ENCODE results near the gene GALNT9.

GALNT9 gene

GRCh38 chr12:132343294-132344004, 14.1 kb upstream of the GALNT9 start:
- Histone ChIP-seq H3K36me3 (ENCODE audit: control insufficient read depth in 1 of 2, insufficient read depth in 2 of 2, low read length in 2 of 2) (no peaks in the 10 kb centered on the region), H3K4me1 (ENCODE audit: control insufficient read depth in 1 of 2, insufficient read depth in 2 of 2, low read length in 2 of 2) (peaks cover 0 to 6% of the 10 kb centered on the region in 2 donors), H3K9me3 (ENCODE audit: control insufficient read depth in 1 of 2, low read length in 2 of 2) (peaks cover 0 to 4% of the 10 kb centered on the region in 2 donors), H3K27me3 (ENCODE audit: control insufficient read depth in 1 of 2, insufficient read depth in 2 of 2, low read length in 2 of 2) (peaks cover 0 to 4% of the 10 kb centered on the region in 2 donors), H3K9ac (ENCODE audit: low read depth in 1 of 2, low read length in 2 of 2) (no peak overlapping the region), H3K27ac (ENCODE audit: low read depth, low read length) (no peak overlapping the region), H3K4me3 (ENCODE audit: low read depth in 1 of 2, low read length in 2 of 2) (no peak overlapping the region)

DNA sequence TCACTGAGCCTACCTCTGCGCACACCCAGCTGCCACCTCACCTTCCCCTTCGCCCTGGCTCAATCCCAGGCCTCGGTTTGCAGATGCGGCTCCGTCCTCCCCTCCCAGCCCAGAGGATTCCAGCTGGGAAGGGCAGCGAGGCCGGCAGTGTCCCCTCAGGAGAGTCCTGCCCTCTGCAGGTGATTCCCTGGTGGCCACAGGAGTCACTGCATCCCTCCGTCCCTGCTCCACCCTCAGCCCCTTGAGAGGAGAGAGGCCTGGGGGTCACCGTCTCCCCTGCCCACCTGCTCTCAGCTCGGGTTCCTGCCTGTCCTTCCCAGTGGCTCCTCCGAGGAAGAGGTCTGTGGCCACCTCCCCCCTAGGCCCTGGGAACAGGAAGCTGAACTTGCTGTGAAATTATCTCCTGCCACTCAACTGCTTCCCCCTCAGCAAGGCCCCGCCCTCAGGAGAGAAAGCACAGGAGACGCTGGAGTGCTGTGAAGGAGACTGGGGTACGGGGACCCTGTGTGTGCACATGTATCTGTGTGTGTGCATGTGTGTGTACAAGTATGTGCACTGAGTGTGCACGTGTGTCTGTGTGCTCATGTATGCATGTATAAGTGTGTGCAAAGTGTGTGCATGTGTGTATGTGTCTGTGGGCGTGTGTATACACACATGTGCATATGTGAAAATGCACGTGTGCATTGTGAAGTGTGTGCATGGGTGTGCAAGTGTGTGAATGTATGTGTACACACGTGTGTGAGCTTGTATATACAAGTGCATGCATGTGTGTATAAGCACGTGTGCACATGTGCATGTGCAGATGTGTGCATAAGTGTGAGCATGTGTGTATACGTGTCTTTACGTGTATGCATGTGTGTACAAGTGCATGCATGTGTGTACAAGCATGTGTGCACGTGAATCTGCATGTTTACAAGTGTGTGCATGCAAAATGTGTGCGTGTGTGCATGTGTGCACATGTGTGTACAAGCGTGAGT, 13.2 kb upstream of the GALNT9 start:
- Histone ChIP-seq H3K27me3 (ENCODE audit: control insufficient read depth in 1 of 2, insufficient read depth in 2 of 2, low read length in 2 of 2) (peaks cover 0 to 4% of the 10 kb centered on the region in 2 donors), H3K4me1 (ENCODE audit: control insufficient read depth in 1 of 2, insufficient read depth in 2 of 2, low read length in 2 of 2) (peaks cover 0 to 6% of the 10 kb centered on the region in 2 donors), H3K9ac (ENCODE audit: low read depth in 1 of 2, low read length in 2 of 2) (no peak overlapping the region), H3K36me3 (ENCODE audit: control insufficient read depth in 1 of 2, insufficient read depth in 2 of 2, low read length in 2 of 2) (no peaks in the 10 kb centered on the region), H3K4me3 (ENCODE audit: low read depth in 1 of 2, low read length in 2 of 2) (no peak overlapping the region), H3K27ac (ENCODE audit: low read depth, low read length) (no peak overlapping the region), H3K9me3 (ENCODE audit: control insufficient read depth in 1 of 2, low read length in 2 of 2) (peaks cover 0 to 4% of the 10 kb centered on the region in 2 donors)

DNA sequence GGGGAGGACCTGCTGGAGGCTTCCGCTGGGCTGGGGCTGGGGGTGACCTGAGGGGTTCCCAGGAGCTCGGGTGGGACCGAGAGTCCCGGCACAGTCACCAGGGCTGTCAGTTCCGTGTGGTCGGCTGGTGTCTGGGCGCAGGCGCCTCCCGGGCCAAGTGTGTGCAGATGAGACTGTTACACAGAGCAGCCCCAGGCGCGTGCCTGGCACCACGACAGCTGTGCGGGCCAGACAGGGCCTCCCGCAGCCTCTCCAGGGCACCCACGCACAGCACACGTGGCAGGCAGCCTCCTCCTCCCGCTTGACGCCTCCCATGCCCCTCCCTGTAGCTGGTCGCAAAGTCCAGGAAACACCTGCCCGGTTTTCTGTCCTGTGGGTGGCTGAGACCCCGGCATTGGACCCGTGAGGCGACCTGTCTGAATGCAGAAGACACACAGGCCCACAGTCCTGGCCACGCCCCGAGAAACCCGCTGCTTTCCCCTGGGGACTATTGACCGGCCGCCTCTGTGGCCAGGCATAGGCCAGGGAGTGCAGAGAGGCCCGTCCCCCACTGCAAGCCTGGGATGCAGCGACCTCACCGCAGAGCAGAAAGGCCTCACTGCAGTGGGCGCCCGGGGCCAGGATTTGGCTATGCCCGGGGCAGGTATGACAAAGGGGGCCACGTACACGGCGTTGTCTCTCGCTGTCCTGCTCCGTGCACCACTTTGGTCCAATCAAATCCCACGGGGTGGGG, 12.1 kb upstream of the GALNT9 start:
- Histone ChIP-seq H3K36me3 (ENCODE audit: control insufficient read depth in 1 of 2, insufficient read depth in 2 of 2, low read length in 2 of 2) (no peaks in the 10 kb centered on the region), H3K9me3 (ENCODE audit: control insufficient read depth in 1 of 2, low read length in 2 of 2) (peaks cover 0 to 4% of the 10 kb centered on the region in 2 donors), H3K4me3 (ENCODE audit: low read depth in 1 of 2, low read length in 2 of 2) (no peak overlapping the region), H3K27ac (ENCODE audit: low read depth, low read length) (no peak overlapping the region), H3K4me1 (ENCODE audit: control insufficient read depth in 1 of 2, insufficient read depth in 2 of 2, low read length in 2 of 2) (peaks cover 0 to 6% of the 10 kb centered on the region in 2 donors), H3K9ac (ENCODE audit: low read depth in 1 of 2, low read length in 2 of 2) (no peak overlapping the region), H3K27me3 (ENCODE audit: control insufficient read depth in 1 of 2, insufficient read depth in 2 of 2, low read length in 2 of 2) (peaks cover 0 to 4% of the 10 kb centered on the region in 2 donors)

DNA sequence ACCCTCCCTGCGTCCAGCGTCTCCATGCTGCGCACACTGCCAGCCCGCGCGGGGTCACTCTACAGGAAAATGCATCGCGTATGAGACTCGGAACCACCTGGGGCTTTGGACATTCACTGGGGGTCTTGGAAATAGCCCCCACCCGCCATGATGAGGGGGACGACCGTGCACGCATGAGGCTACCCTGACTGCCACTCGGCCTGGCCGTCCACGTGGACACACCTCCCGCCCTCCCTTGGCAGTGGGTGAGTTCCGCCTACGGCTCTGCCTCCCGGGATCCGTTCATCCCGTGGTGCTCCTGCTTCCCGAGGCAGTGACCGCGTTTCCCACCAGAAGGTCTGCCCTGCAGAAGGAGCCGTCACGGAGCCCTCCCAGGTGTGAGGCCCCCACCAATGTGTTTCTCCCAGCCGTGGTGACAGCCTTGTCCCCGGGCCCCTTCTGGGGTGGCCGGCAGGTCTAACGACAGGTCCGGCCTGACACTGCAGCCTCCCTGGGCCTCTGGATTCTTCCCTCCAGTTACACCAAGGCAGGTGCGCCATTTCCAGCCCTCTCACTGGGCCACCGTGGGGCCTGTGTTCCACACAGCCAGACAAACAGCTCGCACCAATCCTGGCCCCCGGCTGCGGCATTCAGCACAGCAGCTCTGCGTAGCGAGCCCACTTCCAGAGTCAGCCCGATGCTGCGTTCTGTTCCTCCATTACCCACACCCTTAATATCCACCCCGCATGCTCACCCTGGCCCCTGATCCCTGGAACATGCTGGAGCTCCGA, 11.1 kb upstream of the GALNT9 start:
- peaks cover 0 to 6% of the 10 kb centered on the region in 2 donors for H3K4me1 ChIP-seq (ENCODE audit: control insufficient read depth in 1 of 2, insufficient read depth in 2 of 2, low read length in 2 of 2)
- no peak overlapping the region for H3K27ac ChIP-seq (ENCODE audit: low read depth, low read length)
- H3K9me3 ChIP-seq (ENCODE audit: control insufficient read depth in 1 of 2, low read length in 2 of 2) = peaks cover 0 to 5% of the 10 kb centered on the region in 2 donors
- H3K27me3 ChIP-seq (ENCODE audit: control insufficient read depth in 1 of 2, insufficient read depth in 2 of 2, low read length in 2 of 2) = peaks cover 0 to 7% of the 10 kb centered on the region in 2 donors
- H3K9ac ChIP-seq (ENCODE audit: low read depth in 1 of 2, low read length in 2 of 2) = no peak overlapping the region
- H3K4me3 ChIP-seq (ENCODE audit: low read depth in 1 of 2, low read length in 2 of 2) = no peak overlapping the region
- no peaks in the 10 kb centered on the region for H3K36me3 ChIP-seq (ENCODE audit: control insufficient read depth in 1 of 2, insufficient read depth in 2 of 2, low read length in 2 of 2)

- peaks cover 0 to 8% of the 10 kb centered on the region in 2 donors for H3K9me3 ChIP-seq (ENCODE audit: control insufficient read depth in 1 of 2, low read length in 2 of 2)
- H3K4me1 ChIP-seq (ENCODE audit: control insufficient read depth in 1 of 2, insufficient read depth in 2 of 2, low read length in 2 of 2) = peaks cover 0 to 6% of the 10 kb centered on the region in 2 donors
- H3K4me3 ChIP-seq (ENCODE audit: low read depth in 1 of 2, low read length in 2 of 2) = no peak overlapping the region
- no peaks in the 10 kb centered on the region for H3K36me3 ChIP-seq (ENCODE audit: control insufficient read depth in 1 of 2, insufficient read depth in 2 of 2, low read length in 2 of 2)
- no peak overlapping the region for H3K27ac ChIP-seq (ENCODE audit: low read depth, low read length)
- H3K9ac ChIP-seq (ENCODE audit: low read depth in 1 of 2, low read length in 2 of 2) = no peak overlapping the region
- H3K27me3 ChIP-seq (ENCODE audit: control insufficient read depth in 1 of 2, insufficient read depth in 2 of 2, low read length in 2 of 2) = peaks cover 0 to 12% of the 10 kb centered on the region in 2 donors
Measured at GRCh38 chr12:132339856-132340255, 10.5 kb upstream of the GALNT9 start.

GRCh38 chr12:132338781-132339180, 9.4 kb upstream of the GALNT9 start:
- peaks cover 4 to 12% of the 10 kb centered on the region in 2 donors for H3K27me3 ChIP-seq (ENCODE audit: control insufficient read depth in 1 of 2, insufficient read depth in 2 of 2, low read length in 2 of 2)
- H3K9me3 ChIP-seq (ENCODE audit: control insufficient read depth in 1 of 2, low read length in 2 of 2) = peaks cover 0 to 8% of the 10 kb centered on the region in 2 donors
- H3K27ac ChIP-seq (ENCODE audit: low read depth, low read length) = no peak overlapping the region
- H3K36me3 ChIP-seq (ENCODE audit: control insufficient read depth in 1 of 2, insufficient read depth in 2 of 2, low read length in 2 of 2) = no peaks in the 10 kb centered on the region
- H3K4me3 ChIP-seq (ENCODE audit: low read depth in 1 of 2, low read length in 2 of 2) = no peak overlapping the region
- peaks cover 0 to 6% of the 10 kb centered on the region in 2 donors for H3K4me1 ChIP-seq (ENCODE audit: control insufficient read depth in 1 of 2, insufficient read depth in 2 of 2, low read length in 2 of 2)
- no peak overlapping the region for H3K9ac ChIP-seq (ENCODE audit: low read depth in 1 of 2, low read length in 2 of 2)

DNA sequence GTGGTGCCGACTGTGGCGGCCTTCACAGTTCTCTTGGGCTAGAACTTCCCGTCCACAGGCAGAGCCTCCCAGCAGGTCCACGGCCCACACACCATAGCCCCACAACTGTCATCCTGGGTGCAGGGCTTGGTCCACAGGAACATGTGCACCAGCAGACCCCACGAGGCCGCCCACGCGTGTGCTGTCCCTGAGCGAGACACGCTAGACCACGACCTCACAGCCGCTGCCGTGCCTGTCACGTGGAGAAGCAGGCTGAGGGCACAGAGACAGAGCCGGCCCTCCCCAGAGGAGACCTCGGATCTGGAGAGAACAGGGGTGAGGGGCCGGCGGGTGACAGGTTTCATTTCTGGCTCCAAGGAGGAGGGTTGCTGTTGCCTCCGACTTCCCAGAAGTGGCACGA, 8.9 kb upstream of the GALNT9 start:
- peaks cover 0 to 6% of the 10 kb centered on the region in 2 donors for H3K4me1 ChIP-seq (ENCODE audit: control insufficient read depth in 1 of 2, insufficient read depth in 2 of 2, low read length in 2 of 2)
- H3K36me3 ChIP-seq (ENCODE audit: control insufficient read depth in 1 of 2, insufficient read depth in 2 of 2, low read length in 2 of 2) = no peaks in the 10 kb centered on the region
- peaks cover 0 to 8% of the 10 kb centered on the region in 2 donors for H3K9me3 ChIP-seq (ENCODE audit: control insufficient read depth in 1 of 2, low read length in 2 of 2)
- H3K4me3 ChIP-seq (ENCODE audit: low read depth in 1 of 2, low read length in 2 of 2) = no peak overlapping the region
- no peak overlapping the region for H3K9ac ChIP-seq (ENCODE audit: low read depth in 1 of 2, low read length in 2 of 2)
- H3K27ac ChIP-seq (ENCODE audit: low read depth, low read length) = no peak overlapping the region
- H3K27me3 ChIP-seq (ENCODE audit: control insufficient read depth in 1 of 2, insufficient read depth in 2 of 2, low read length in 2 of 2) = peaks cover 8 to 12% of the 10 kb centered on the region in 2 donors

- Histone ChIP-seq H3K9me3 (ENCODE audit: control insufficient read depth in 1 of 2, low read length in 2 of 2) (peaks cover 0 to 3% of the 10 kb centered on the region in 2 donors), H3K4me3 (ENCODE audit: low read depth in 1 of 2, low read length in 2 of 2) (no peak overlapping the region), H3K27me3 (ENCODE audit: control insufficient read depth in 1 of 2, insufficient read depth in 2 of 2, low read length in 2 of 2) (peaks cover 8 to 11% of the 10 kb centered on the region in 2 donors), H3K27ac (ENCODE audit: low read depth, low read length) (no peak overlapping the region), H3K9ac (ENCODE audit: low read depth in 1 of 2, low read length in 2 of 2) (no peak overlapping the region), H3K4me1 (ENCODE audit: control insufficient read depth in 1 of 2, insufficient read depth in 2 of 2, low read length in 2 of 2) (no peaks in the 10 kb centered on the region), H3K36me3 (ENCODE audit: control insufficient read depth in 1 of 2, insufficient read depth in 2 of 2, low read length in 2 of 2) (no peaks in the 10 kb centered on the region)
Measured at GRCh38 chr12:132337557-132337956, 8.2 kb upstream of the GALNT9 start.

Data from duodenal mucosa (tissue), 2 donors.